ENCODE measurements around the gene SWSAP1. TPM values are rescaled to one million over a fixed set of nuclear protein-coding genes. Genes with fewer than 3 reads are reported as not detected.

Gene SWSAP1
- total and polyA plus RNA-seq, 2 of the 4 experiments (the other 2 are of a cell fraction): 0.36 to 1.6 TPM

DNA sequence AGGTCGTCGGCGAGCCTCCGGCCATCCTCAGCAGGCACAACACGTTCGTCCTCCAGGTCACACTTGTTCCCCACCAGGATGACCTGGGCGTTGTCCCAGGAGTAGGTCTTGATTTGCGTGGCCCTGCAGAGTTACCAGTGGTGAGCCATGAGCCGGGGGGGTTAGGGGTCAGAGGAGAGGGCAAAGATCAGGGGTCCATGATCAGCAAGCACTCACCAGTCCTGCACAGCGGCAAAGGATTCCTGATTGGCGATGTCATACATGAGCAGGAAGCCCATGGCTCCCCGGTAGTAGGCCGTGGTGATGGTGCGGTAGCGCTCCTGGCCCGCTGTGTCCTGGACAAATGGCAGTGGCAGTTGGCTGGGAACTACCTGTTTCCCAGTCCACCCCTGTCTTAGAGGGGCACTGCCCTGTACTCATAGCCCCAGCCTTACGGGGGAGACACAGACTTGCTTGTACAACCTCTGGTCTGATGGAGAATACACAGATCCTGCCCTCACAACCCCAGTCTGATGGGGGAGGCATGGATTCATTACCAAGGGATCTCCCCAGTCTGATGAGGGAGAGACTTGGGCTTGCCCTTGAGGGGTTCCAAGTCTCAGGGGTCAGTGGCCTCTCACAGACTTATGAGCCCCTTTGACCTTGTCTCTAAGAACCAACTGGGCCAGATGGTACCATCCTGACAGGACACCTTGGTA is 38.9 kb upstream of the SWSAP1 start:
- Histone ChIP-seq H3K4me3 (ENCODE audit: insufficient read depth, low read depth, low read length) (no peak overlapping the region), H3K9me1 (ENCODE audit: insufficient read depth, low read length) (peaks cover 8% of the 10 kb centered on the region), H3K18ac (ENCODE audit: low read depth, low read length) (no peak overlapping the region), H2BK5ac (ENCODE audit: low read depth, low read length, poor library complexity, severe bottlenecking) (no peak overlapping the region), H2AK9ac (replicated peaks; ENCODE audit: low read depth, low read length, poor library complexity) (no peak overlapping the region), H3K36me3 (ENCODE audit: control insufficient read depth, insufficient read depth, low read length) (peaks cover 23% of the 10 kb centered on the region), H3K79me1 (ENCODE audit: low read depth in 1 of 2, low read length in 2 of 2) (peaks cover 0 to 15% of the 10 kb centered on the region in 2 experiments; a peak in 3 of 4 replicates), H2BK20ac (ENCODE audit: low read depth, low read length) (no peak overlapping the region), H2BK15ac (ENCODE audit: low read depth, low read length) (no peak overlapping the region), H3K4me1 (ENCODE audit: control insufficient read depth, insufficient read depth, low read length) (peaks cover 8% of the 10 kb centered on the region), H3K14ac (replicated peaks; ENCODE audit: low read depth, low read length) (no peak overlapping the region), H3K9ac (ENCODE audit: low read depth, low read length) (no peak overlapping the region), H3K56ac (ENCODE audit: extremely low read depth, insufficient read depth, low read length) (no peak overlapping the region), H3K27me3 (ENCODE audit: control insufficient read depth, insufficient read depth, low read length) (no peaks in the 10 kb centered on the region), H4K20me1 (ENCODE audit: insufficient read depth, low read length) (no peaks in the 10 kb centered on the region), H4K8ac (ENCODE audit: low read depth in 2 of 2, low read length in 2 of 2) (no peak overlapping the region), H2BK120ac (ENCODE audit: low read depth, low read length) (no peak overlapping the region), H3K27ac (ENCODE audit: insufficient read depth, low read length) (no peak overlapping the region), H3K4me2 (ENCODE audit: low read depth, low read length) (no peak overlapping the region), H3K9me3 (ENCODE audit: control insufficient read depth, insufficient read depth, low read length) (no peaks in the 10 kb centered on the region), H2AFZ (replicated peaks; ENCODE audit: low read length, poor library complexity) (no peak overlapping the region), H4K91ac (ENCODE audit: insufficient read depth, low read depth, low read length) (no peak overlapping the region), H3K23ac (ENCODE audit: low read depth, low read length) (no peak overlapping the region), H4K5ac (ENCODE audit: low read depth, low read length) (no peak overlapping the region), H2AK5ac (ENCODE audit: low read depth, low read length) (no peak overlapping the region), H3K4ac (ENCODE audit: low read depth, low read length) (no peak overlapping the region)
- no TSS peak for BruUV-seq (replicated peaks)
- in situ Hi-C loops (cut with MboI; ENCODE audit: low sequenced_read_pairs) (no loop called here), intact Hi-C loops (cut with micrococcal nuclease) (no loop called here), dilution Hi-C loops (cut with HindIII; ENCODE audit: low sequenced_read_pairs, unreplicated experiment) (no loop called here)
- TF ChIP-seq, protein P1, sequence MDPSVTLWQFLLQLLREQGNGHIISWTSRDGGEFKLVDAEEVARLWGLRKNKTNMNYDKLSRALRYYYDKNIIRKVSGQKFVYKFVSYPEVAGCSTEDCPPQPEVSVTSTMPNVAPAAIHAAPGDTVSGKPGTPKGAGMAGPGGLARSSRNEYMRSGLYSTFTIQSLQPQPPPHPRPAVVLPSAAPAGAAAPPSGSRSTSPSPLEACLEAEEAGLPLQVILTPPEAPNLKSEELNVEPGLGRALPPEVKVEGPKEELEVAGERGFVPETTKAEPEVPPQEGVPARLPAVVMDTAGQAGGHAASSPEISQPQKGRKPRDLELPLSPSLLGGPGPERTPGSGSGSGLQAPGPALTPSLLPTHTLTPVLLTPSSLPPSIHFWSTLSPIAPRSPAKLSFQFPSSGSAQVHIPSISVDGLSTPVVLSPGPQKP (IDR thresholded peaks at IDR 0.05; ENCODE audit: borderline replicate concordance, low read depth, low read length): no peak
- TF ChIP-seq BHLHE40 (IDR thresholded peaks at IDR 0.05; ENCODE audit: low read depth, low read length) (no peak), RCOR1 (IDR thresholded peaks at IDR 0.05; ENCODE audit: insufficient replicate concordance, low read length) (no peak), NFE2L2 (IDR thresholded peaks at IDR 0.05; ENCODE audit: low read depth, low read length) (no peak), FOS (IDR thresholded peaks at IDR 0.05; ENCODE audit: low read depth, low read length) (no peak), MAZ (IDR thresholded peaks at IDR 0.05; ENCODE audit: borderline replicate concordance, low read depth, low read length) (no peak), POLR2A (IDR thresholded peaks at IDR 0.05; ENCODE audit: low read depth, low read length) (no peak), CHD1 (IDR thresholded peaks at IDR 0.05; ENCODE audit: low read depth, low read length) (no peak)
- TF ChIP-seq, protein P2, sequence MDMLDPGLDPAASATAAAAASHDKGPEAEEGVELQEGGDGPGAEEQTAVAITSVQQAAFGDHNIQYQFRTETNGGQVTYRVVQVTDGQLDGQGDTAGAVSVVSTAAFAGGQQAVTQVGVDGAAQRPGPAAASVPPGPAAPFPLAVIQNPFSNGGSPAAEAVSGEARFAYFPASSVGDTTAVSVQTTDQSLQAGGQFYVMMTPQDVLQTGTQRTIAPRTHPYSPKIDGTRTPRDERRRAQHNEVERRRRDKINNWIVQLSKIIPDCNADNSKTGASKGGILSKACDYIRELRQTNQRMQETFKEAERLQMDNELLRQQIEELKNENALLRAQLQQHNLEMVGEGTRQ (IDR thresholded peaks at IDR 0.05; ENCODE audit: low read depth, low read length): no peak
- POLR2A ChIA-PET (ENCODE audit: unreplicated experiment): no interaction called here
- CTCF ChIA-PET: no interaction called here
- ATAC-seq (ENCODE audit: low read depth) (no peak), DNase-seq (no peak)
- WGBS, 2 experiments (ENCODE audit: extremely low coverage in 2 of 2, insufficient read length in 1 of 2): 98% methylated on average over 7 of the region's 17 CpGs; no CpG with 5 or more reads in 1 of the 2 experiments

Measured in IMR-90 (cell line).